Renal cortical epithelial cell (primary cell): Measurements from ENCODE around the gene TMPRSS3. TPM values are rescaled to one million over a fixed set of nuclear protein-coding genes. Genes with fewer than 3 reads are reported as not detected.

ENCODE experiments used
- DNase-seq: peaks from one replicate; pipeline ENCODE4 v3.0.0-alpha.2; 2011; ENCODE audit warnings: low read depth
- total RNA-seq: library from RNA; depleted of rRNA; stranded (reverse); fragments of >200 nt; gene quantifications from 2 replicates; pipeline ENCODE4 v1.2.3, GENCODE V29; 2014

TMPRSS3 gene
- total RNA-seq, 1 donor from 2014 or later = 0.75 TPM

- no peak for DNase-seq
Observed at GRCh38 chr21:42407476-42407875, 11.6 kb upstream of the TMPRSS3 start.

- no peak for DNase-seq
Observed at GRCh38 chr21:42406866-42407265, 11.0 kb upstream of the TMPRSS3 start.

DNA sequence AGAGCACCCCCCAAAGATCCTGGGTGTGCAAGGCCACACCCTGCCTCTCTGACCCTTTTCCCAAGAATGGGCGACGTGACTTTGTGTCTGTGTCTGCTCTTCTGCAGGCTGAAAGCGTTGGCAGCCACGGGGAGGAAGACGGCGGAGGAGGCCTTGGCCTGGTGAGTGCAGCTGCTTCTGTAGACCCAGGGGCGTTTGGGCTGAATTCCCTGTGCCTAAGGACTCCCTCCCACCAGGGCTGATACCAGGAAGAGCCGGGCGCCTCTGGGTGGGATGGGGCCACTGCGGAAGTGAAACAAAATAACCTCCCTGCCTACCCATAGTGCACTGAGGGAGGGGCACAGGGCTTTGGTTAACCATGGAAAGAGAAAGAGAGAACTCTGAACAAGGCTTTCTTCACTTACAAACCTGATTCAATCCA, 10.4 kb upstream of the TMPRSS3 start:
- DNase-seq = no peak

DNA sequence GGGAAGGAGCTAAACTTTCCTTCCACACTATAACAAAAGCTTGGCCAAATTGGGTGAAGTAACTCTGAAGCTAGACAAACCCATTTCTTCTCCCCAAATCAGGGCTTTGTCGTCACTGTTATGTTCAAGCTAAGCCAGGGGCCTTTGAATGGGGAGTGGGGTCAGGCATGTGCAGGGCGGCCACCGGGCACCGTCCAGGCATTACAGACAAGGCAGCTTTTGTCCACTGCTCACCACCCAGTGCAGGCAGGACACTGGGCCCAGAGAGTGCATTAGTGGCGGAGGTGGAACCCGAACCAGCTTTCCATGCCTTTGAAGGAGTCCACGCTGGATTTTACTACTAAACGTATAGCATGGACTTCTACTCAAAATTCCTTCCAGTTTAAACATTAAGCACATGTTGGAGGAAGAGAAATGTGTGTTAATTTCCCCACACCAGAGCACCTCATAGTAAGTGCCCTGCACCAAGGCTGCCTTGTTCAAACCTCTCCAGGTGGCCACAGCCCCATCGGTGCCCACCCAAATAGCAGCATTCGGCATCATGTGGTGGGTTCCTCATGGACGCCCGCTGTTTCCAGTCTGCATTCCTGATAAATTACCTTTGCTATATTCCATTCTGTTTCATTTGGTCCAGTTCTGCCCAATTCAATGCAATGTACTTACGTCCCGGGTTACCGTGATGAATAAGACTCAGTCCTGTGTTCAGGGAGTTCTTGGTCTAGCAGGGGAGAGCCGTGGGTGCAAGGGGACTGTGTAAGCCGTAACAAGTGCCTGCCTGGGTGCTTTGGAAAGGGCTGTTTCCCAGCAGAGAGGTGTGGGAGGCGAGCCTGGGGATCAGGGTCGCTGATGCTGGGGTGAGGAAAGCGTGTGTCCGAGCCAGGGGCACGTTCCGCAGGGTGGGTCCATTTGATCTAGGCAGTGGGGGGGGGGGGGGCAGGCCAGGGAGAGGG, 9.5 kb upstream of the TMPRSS3 start:
- no peak for DNase-seq

DNA sequence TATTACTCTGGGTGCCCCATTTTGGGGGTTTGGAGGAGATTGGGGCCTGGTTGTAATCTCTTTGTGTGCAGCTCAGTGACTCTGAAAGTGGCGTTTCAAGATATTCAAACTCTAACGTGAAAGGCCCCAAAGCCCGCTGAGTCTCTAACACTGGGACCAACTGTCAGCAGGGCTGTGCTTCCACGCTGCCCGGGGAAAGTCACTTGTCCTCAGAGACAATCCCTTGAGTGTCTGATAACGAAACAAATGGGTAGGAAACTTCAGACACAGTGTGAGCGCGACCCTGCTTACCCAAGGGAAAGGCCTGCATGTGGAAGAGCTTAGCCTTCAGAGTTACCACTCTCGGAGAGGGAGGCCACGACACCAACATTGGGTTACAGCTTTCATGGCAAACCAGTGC, 8.7 kb upstream of the TMPRSS3 start:
- no peak for DNase-seq

DNA sequence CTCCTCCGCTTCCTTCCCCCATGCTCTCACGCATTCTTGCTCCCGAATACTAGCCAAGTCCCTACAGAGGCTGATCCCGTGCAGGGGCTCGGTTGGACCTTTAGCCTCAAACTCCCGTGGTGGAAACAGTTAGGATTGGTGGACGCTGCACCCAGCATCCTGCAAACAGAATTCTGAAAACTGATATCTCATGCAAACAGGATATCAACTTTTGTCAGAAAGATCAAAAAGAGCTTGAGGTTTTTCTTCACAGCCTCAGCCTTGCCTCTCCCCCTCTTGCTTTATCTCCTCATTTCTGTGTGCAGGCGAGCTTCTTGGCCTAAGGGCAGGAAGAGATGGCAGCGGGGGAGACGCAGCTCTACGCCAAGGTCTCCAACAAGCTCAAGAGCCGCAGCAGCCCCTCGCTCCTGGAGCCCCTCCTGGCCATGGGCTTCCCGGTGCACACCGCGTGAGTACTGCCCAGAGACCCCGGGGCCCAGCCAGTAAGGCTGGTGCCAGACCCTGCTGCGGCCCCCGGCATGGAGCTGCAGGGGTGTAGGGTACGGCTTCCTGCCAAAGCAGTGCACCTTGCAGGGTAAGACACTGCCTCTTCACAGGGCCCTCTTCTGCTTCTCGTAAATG, 7.9 kb upstream of the TMPRSS3 start, which contains the start of gene UBASH3A:
UBASH3A (plus strand) TSS at position 292 of the 621 bp plus-strand sequence; CDS start at position 336, 44 bp downstream.
- DNase-seq = no peak

GRCh38 chr21:42401820-42402251, 6.0 kb upstream of the TMPRSS3 start:
- no peak for DNase-seq

DNA sequence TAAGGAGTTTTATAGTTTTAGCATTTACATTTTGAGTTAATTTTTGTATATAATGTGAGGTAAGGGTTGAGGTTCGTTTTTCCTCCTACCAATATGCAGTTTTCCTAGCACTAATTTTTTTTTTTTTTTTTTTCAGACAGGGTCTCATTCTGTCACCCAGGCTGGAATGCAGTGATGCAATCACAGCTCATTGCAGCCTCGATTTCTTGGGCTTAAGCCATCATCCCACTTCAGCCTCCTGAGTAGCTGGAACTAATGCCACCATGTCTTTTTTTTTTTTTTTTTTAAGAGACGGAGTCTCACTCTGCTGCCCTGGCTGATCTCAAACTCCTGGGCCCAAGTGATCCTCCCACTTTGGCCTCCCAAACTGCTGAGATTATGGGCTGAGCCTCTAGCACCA, 5.3 kb upstream of the TMPRSS3 start:
- no peak for DNase-seq

DNA sequence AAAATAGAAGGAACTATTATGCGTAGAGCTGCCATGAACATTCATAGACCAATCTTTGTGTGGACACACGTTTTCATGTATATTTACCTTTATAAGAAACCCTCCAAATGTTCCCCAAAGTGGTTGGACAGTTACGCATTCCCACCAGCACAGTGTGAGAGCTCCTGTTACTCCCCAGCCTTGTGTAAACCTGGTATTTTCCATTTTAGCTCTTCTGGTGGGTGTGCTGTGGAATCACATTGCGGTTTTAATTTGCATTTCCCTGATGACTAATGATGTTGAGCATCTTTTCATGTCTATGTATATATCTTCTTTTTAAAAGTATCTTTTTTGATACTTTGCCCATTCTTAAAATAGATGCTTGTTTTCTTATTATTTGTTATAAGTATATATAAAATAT, 4.7 kb upstream of the TMPRSS3 start:
- no peak for DNase-seq

DNA sequence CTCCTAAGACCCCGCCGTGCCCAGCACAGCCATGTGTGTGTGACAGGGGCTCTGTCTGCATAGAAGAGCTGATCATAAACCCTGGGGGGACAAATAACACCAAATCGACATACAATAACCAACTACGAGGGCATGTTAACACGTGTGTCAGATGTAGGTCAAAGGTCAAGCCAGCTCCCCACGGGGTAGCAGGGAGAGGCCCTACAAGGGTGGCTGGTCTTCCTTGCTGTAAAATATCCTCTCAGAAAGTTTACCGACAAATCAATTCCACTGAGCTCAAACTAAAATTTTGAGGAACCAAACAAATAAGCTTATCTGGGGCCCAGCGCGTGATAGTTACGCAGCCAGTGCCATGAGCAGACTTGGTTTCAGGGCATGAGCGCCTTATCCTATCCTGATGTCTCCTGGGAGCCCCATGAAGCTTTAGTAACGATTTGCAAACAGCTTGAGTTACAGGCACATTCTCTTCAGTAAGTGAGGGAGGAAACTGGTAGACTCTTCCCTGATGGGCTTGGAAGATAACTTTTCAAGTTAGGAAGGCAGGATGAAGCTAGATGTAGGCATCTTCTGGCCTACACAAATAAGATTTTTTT, 2.7 kb upstream of the TMPRSS3 start:
- no peak for DNase-seq

DNA sequence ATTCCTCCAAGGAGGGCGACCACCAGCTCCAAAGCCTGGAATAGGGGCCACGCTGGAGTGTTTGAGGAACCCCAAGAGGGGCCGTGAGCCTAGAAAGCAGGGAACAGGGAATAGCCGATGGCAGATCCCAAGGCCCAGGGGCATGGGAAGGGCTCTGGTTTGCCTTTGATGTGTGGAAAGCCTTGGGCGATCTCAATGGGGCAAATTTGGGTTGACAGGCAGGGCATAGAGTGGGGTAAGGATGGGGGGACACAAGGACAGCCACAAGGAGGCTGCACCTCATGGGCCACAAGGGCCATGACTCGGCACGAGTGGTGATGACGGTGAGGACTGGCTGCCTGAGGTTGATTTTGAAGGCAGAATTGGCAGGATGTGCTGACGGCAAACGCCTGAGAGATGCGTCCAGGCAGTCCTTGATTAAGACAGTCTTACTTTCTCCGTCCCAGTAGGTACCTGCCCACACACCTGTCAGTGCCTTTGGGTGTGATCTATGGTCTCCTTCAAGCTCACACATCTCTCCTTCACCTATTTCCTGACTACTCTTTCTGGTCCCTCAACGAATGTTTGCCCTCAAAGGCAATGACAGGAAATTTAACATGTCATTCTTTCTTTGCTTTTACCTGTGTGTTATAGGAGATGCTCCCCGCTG, 2.0 kb upstream of the TMPRSS3 start:
- DNase-seq = no peak

- DNase-seq = no peak
Observed at GRCh38 chr21:42396799-42397745, 1.2 kb upstream of the TMPRSS3 start.

- no peak for DNase-seq
Observed at GRCh38 chr21:42395302-42395701, 550 bp downstream of the TMPRSS3 start.

DNA sequence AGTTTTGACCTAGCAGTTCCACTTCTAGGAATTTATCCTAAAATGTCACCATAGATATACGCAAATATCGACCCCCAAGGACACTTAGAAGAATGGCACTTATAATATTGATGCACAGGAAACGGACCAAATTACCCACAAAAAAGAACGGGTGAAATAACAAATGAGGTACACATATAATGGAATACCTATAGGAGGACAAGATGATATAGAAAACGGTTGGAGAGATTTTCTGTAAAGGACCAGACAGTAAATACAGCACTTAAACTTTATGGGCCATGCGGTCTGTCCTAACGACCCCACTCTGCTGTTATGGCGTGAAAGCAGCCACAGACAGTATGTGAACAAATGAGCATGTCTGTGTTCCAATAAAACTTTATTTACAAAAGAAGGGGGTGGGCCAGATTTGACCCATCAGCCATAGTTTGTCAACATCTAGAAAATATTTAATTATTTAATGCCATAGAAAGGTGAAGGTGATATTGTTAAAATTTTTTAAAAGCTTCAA, 2.4 kb downstream of the TMPRSS3 start:
- DNase-seq = no peak

- DNase-seq = peak; percentile 49
Observed at GRCh38 chr21:42392731-42393442, 3.0 kb downstream of the TMPRSS3 start.

DNA sequence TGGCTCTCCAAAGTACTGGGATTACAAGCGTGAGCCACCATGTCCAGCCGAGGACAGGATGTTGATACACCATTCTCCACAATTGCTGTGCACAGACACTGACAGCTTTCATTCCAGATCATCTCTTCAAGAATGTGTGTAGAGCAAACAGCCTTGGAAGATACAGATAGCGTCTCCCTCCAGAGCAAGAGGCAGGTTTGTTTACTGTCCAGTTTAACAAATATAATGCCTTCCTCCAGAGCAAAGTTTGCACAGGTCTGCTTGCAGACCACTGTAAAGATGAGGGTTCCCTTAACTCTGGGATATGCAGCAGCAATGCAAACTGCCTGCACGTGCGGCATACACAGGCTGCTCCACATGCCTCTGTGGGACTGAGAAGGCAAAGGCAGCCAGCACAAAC, 4.6 kb downstream of the TMPRSS3 start:
- DNase-seq = no peak

GRCh38 chr21:42390696-42391095, 5.2 kb downstream of the TMPRSS3 start:
- no peak for DNase-seq

- DNase-seq = no peak
Observed at GRCh38 chr21:42390193-42390592, 5.7 kb downstream of the TMPRSS3 start.

DNA sequence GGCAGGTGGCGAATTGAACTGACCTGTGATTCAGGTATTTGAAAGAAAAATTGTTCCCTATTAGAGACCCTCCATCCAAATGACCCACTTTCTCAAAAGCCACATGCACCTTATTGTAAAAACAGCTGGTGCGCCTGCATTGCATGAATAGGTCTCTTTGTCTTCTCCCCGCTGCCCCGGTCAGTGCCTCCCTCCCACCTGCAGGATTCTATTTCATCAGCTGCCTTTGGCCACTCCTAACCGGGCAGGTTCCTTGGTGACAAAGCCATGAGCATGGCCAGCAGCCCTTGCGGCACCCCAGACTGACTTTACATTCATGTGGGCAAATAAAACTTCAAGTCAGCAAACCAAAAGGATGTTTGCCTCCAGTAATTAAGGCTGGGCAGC, 6.4 kb downstream of the TMPRSS3 start:
- peak; percentile 15 for DNase-seq
